HL-60 (cell line): ENCODE results near the gene SNRK.
"Not testable (repeated sequence)": the region's sequence is repeated elsewhere in the genome, so short reads cannot be mapped to it uniquely, and the experiment has no call there.

Source experiments
- GABPA ChIP-seq: IDR thresholded peaks from 2 replicates; pipeline ENCODE4 v1.6.1; 2012; ENCODE audit warnings: low read depth
- POLR2AphosphoS5 ChIP-seq: IDR thresholded peaks from 2 replicates; pipeline ENCODE4 v1.6.1; 2012; ENCODE audit warnings: low read depth
- TF ChIP-seq, protein P1 (sequence below): IDR thresholded peaks from one replicate; pipeline ENCODE4 v1.5.1; 2011; ENCODE audit warnings: low read length, control low read depth, inconsistent platforms; ENCODE audit not compliant: insufficient read depth

GRCh38 chr3:43356033-43356432 is 69.7 kb downstream of the SNRK start:
- TF ChIP-seq, protein P1, sequence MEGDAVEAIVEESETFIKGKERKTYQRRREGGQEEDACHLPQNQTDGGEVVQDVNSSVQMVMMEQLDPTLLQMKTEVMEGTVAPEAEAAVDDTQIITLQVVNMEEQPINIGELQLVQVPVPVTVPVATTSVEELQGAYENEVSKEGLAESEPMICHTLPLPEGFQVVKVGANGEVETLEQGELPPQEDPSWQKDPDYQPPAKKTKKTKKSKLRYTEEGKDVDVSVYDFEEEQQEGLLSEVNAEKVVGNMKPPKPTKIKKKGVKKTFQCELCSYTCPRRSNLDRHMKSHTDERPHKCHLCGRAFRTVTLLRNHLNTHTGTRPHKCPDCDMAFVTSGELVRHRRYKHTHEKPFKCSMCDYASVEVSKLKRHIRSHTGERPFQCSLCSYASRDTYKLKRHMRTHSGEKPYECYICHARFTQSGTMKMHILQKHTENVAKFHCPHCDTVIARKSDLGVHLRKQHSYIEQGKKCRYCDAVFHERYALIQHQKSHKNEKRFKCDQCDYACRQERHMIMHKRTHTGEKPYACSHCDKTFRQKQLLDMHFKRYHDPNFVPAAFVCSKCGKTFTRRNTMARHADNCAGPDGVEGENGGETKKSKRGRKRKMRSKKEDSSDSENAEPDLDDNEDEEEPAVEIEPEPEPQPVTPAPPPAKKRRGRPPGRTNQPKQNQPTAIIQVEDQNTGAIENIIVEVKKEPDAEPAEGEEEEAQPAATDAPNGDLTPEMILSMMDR, result not testable (repeated sequence)
- TF ChIP-seq POLR2AphosphoS5, GABPA: not testable (repeated sequence)
